ENCODE data around the gene S100PBP. TPM values are rescaled to one million over a fixed set of nuclear protein-coding genes. Genes with fewer than 3 reads are reported as not detected.

S100PBP gene
- total RNA-seq, 4 donors from 2014 or later: 27.3 to 41.9 (median 34.7) TPM

- Histone ChIP-seq H3K27ac (no peak overlapping the region), H3K4me1 (peaks cover 9 to 13% of the 10 kb centered on the region in 2 donors), H3K4me3 (replicated peaks in 1 of 3) (no peak overlapping the region), H3K9me3 (no peaks in the 10 kb centered on the region), H3K27me3 (no peaks in the 10 kb centered on the region), H3K36me3 (no peaks in the 10 kb centered on the region)
- no peak for DNase-seq
- no peak for TF ChIP-seq POLR2A (IDR thresholded peaks at IDR 0.05)
- TF ChIP-seq, protein P1, sequence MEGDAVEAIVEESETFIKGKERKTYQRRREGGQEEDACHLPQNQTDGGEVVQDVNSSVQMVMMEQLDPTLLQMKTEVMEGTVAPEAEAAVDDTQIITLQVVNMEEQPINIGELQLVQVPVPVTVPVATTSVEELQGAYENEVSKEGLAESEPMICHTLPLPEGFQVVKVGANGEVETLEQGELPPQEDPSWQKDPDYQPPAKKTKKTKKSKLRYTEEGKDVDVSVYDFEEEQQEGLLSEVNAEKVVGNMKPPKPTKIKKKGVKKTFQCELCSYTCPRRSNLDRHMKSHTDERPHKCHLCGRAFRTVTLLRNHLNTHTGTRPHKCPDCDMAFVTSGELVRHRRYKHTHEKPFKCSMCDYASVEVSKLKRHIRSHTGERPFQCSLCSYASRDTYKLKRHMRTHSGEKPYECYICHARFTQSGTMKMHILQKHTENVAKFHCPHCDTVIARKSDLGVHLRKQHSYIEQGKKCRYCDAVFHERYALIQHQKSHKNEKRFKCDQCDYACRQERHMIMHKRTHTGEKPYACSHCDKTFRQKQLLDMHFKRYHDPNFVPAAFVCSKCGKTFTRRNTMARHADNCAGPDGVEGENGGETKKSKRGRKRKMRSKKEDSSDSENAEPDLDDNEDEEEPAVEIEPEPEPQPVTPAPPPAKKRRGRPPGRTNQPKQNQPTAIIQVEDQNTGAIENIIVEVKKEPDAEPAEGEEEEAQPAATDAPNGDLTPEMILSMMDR (IDR thresholded peaks at IDR 0.05): no peak
- intact Hi-C loops (cut with DNase I): no loop called here
- 93 to 99% methylated on average over 3 of the region's 3 CpGs for WGBS, 2 donors
Measured at GRCh38 chr1:32898958-32899357, 81.5 kb downstream of the S100PBP start.

- Histone ChIP-seq H3K4me1 (peaks cover 8 to 13% of the 10 kb centered on the region in 2 donors), H3K27me3 (no peaks in the 10 kb centered on the region), H3K9me3 (no peaks in the 10 kb centered on the region), H3K36me3 (no peaks in the 10 kb centered on the region), H3K27ac (no peak overlapping the region), H3K4me3 (replicated peaks in 1 of 3) (no peak overlapping the region)
- WGBS, 2 donors: 63 to 72% methylated on average over 4 to 7 of the region's 7 CpGs
- DNase-seq: peak in 1 of 2 donors; percentile 43
- intact Hi-C loops (cut with DNase I): no loop called here
- TF ChIP-seq, protein P1 (IDR thresholded peaks at IDR 0.05): no peak
- no peak for TF ChIP-seq POLR2A (IDR thresholded peaks at IDR 0.05)
Measured at GRCh38 chr1:32899586-32900296, 82.3 kb downstream of the S100PBP start.

DNA sequence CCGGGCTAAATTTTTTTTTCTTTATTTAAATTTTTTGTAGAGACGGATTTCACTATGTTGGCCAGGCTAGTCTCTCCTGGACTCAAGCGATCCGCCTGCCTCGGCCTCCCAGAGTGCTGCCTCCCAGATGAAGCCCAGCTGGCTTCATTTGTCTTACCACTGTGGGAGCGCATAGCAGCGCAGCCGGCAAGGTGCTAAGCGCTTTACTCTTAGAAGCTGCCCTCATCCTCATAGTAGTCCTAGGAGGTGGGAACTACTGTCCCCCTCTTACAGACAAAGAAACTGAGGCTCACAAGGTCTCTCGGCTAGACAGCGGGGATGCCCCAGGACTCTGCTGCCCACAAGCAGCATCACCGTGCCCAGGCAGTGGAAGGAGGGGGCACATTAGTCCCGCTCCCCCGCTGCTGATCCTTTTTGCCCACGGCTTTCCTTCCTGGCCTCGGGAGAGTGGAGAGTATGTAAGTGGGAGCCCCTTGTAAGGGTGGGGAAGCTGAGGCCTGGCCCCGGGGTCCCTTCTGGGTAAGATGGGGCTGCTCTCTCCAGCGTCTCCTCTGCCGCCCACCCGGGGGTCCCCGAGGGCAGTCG, 83.0 kb downstream of the S100PBP start:
- no peak for DNase-seq
- no peaks in the 10 kb centered on the region for H3K9me3 ChIP-seq
- H3K4me3 ChIP-seq (replicated peaks in 1 of 3): peak overlapping the region; percentile 53 to 78 (median 56)
- intact Hi-C loops (cut with DNase I): no loop called here
- TF ChIP-seq, protein P1 (IDR thresholded peaks at IDR 0.05): no peak
- TF ChIP-seq POLR2A (IDR thresholded peaks at IDR 0.05): peak in 1 of 2 donors; percentile 22
- H3K36me3 ChIP-seq: no peaks in the 10 kb centered on the region
- H3K4me1 ChIP-seq: peaks cover 8 to 13% of the 10 kb centered on the region in 2 donors
- H3K27ac ChIP-seq: peak overlapping the region in 2 of 3 donors; percentile 63 to 68
- 40 to 41% methylated on average over 16 to 17 of the region's 22 CpGs for WGBS, 2 donors
- no peaks in the 10 kb centered on the region for H3K27me3 ChIP-seq

DNA sequence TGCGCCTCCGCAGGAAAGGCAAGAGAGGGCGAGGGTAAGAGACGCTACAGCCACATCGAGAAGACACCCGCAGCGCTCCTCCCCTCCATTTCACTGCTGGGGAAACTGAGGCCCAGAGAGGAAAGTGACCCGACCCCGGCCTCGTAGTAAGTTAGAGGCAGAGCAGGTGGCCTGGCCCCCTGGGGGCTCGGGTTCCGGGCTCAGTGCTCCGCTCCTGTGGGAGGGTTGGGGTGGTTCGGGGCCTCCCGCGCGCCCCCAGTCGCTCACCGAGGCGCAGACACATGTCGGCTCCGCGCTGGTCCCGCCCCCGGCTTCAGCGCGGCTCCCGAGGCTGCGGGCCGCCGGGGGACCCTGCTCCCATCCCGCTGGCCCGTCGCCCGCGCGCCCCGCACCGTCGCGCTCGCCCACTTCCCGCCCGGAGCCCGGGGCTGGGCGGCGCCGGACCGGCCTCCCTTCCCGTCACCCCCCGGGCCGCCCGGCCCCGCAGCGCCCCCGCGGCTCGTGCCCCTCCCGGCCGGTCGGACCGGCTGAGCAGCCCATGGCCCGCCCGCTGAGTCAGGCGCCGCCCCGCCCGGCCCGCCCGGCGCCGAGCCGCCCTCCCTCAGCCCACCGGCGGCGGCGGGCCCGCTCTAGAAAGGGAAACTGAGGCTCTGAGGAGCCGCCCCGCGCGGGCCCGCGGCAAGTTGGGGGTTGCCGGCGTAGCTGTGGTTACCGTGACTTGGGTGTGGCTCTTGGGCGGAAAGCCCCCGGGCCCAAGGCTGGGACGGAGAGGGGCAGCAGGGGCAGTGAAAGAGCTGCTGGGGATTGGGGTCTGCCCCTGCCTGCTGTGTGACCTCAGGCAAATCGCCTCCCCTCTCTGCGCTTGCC, 83.7 kb downstream of the S100PBP start, which contains the start of gene TMEM54:
TMEM54 (minus strand) TSS at position 434 of the 867 bp plus-strand sequence; CDS start at position 283, 151 bp downstream.
- peak within 1 kb of the TSS; percentile 56 to 78 (median 71) for H3K4me3 ChIP-seq (replicated peaks in 1 of 3)
- TF ChIP-seq, protein P1 (IDR thresholded peaks at IDR 0.05): peak in 2 of 6 experiments; percentile 11 to 15
- TF ChIP-seq POLR2A (IDR thresholded peaks at IDR 0.05): peak in 1 of 2 donors; percentile 40
- peaks cover 8 to 13% of the 10 kb centered on the region in 2 donors for H3K4me1 ChIP-seq
- no peaks in the 10 kb centered on the region for H3K36me3 ChIP-seq
- H3K9me3 ChIP-seq: no peaks in the 10 kb centered on the region
- WGBS, 2 donors: 8 to 10% methylated on average over 6 to 8 of the region's 92 CpGs
- no peaks in the 10 kb centered on the region for H3K27me3 ChIP-seq
- intact Hi-C loops (cut with DNase I): no loop called here
- H3K27ac ChIP-seq: peak within 1 kb of the TSS in 2 of 3 donors; percentile 63 to 68
- peak; percentile 78 to 79 for DNase-seq
